Activated T-cell treated with anti-CD3 and anti-CD28 coated beads, Interleukin-2, amount 50 U/mL, for 72 hours (primary cell): ENCODE results near the gene CD46. TPM values are rescaled to one million over a fixed set of nuclear protein-coding genes. Genes with fewer than 3 reads are reported as not detected.

Source experiments
- ATAC-seq, 2 donors: fragments of 150-1000 bp; cut with Tn5 transposase; replicated peaks in 1 of 2; 2 replicates each; pipeline ENCODE4 v1.10.0; 2021; ENCODE audit warnings: moderate library complexity in 2 of 2, mild to moderate bottlenecking in 1 of 2
- DNase-seq, 2 donors: peaks; one replicate each; pipeline ENCODE4 v3.0.0; 2021 to 2022; ENCODE audit warnings: mixed read lengths in 1 of 2
- H3K27ac Mint-ChIP-seq: one replicate; pipeline ENCODE4 v1.8.0; 2022; ENCODE audit warnings: mild to moderate bottlenecking, moderate library complexity, mixed read lengths
- H3K27me3 Mint-ChIP-seq: one replicate; pipeline ENCODE4 v1.8.0; 2022; ENCODE audit warnings: low read depth, mixed read lengths
- H3K36me3 Mint-ChIP-seq, 2 donors: one replicate each; pipeline ENCODE4 v1.8.0; 2022; ENCODE audit warnings: mixed read lengths in 2 of 2, mild to moderate bottlenecking in 1 of 2; ENCODE audit not compliant: insufficient read depth in 2 of 2
- H3K4me1 Mint-ChIP-seq: one replicate; pipeline ENCODE4 v1.8.0; 2022; ENCODE audit warnings: low read depth, mixed read lengths
- H3K4me3 Mint-ChIP-seq, 2 donors: one replicate each; pipeline ENCODE4 v1.8.0; 2022; ENCODE audit warnings: mild to moderate bottlenecking in 2 of 2, mixed read lengths in 2 of 2, moderate library complexity in 2 of 2
- H3K9me3 Mint-ChIP-seq, 2 donors: one replicate each; pipeline ENCODE4 v1.8.0; 2022; ENCODE audit warnings: mixed read lengths in 2 of 2
- total RNA-seq, 2 donors: library from RNA; stranded (reverse); gene quantifications; one replicate each; pipeline ENCODE4 v1.2.3, GENCODE V29; 2022

CD46 gene
- total RNA-seq, 2 donors from 2014 or later, result 108 to 120 TPM

GRCh38 chr1:207815913-207816291 lies 64.0 kb downstream of the CD46 start:
- Mint-ChIP-seq H3K36me3 (peaks cover 7 to 15% of the 10 kb centered on the region in 2 donors), H3K4me3 (peak overlapping the region; percentile 54 to 55), H3K4me1 (peaks cover 55% of the 10 kb centered on the region), H3K27me3 (no peaks in the 10 kb centered on the region), H3K27ac (peak overlapping the region; percentile 97), H3K9me3 (no peaks in the 10 kb centered on the region)
- ATAC-seq (peak; percentile 90 to 92), DNase-seq (peak; percentile 67 to 71)

GRCh38 chr1:207817166-207817565 lies 65.3 kb downstream of the CD46 start:
- Mint-ChIP-seq H3K27ac (no peak overlapping the region), H3K36me3 (peaks cover 7 to 15% of the 10 kb centered on the region in 2 donors), H3K4me3 (no peak overlapping the region), H3K9me3 (no peaks in the 10 kb centered on the region), H3K27me3 (no peaks in the 10 kb centered on the region), H3K4me1 (peaks cover 58% of the 10 kb centered on the region)
- ATAC-seq (no peak), DNase-seq (no peak)

DNA sequence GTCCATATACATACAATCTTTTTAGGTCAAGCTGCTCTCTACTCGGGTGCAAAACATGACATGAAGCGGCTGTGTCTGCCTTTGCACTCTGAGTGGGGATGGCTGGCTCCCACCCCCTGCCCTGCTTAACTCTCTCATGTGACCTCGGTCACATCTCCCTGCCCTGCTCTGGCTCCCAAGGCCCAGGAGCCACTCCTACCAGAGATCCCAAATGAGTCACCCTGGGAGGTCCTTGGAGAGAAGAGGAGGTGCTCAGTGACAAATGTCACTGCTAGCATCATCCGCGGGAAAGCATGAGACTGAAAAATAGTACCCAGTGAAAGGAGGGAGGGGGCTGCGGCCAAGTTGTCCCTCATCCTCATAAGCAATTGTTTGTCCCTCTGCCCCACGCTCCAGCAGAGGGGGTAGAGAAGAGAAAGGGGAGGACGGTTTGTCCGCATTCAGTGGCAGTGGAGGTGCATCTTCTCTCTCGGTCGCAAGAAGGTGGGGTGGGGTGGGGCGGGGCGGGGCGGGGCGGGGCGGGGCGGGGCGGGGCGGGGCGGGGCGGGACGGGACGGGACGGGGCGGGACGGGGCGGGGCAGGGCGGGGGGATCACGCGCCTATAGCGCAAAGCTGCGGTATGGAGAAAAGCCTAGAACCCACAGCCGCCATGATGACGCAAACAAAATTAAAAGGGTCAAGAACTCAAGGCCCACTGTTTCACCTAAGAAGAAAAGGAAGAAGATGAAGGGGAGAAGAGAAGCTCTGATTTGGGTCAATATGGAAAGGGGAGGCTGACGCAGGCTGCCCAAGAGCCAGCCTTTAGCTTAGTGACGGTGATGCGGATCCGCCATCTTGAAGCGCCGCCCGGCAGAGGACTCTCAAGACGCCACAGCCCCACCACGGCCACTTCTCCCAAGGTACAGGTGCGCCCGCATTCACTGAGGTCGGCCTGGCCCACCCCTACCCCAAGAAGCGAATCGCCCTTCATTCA lies 66.2 kb downstream of the CD46 start:
- H3K4me3 Mint-ChIP-seq, result no peak overlapping the region
- ATAC-seq, result no peak
- peaks cover 11 to 18% of the 10 kb centered on the region in 2 donors for H3K36me3 Mint-ChIP-seq

GRCh38 chr1:207818971-207819451 lies 67.2 kb downstream of the CD46 start:
- ATAC-seq, result no peak
- peaks cover 72% of the 10 kb centered on the region for H3K4me1 Mint-ChIP-seq
- H3K27me3 Mint-ChIP-seq, result no peaks in the 10 kb centered on the region
- H3K4me3 Mint-ChIP-seq, result no peak overlapping the region
- no peak for DNase-seq
- no peak overlapping the region for H3K27ac Mint-ChIP-seq
- no peaks in the 10 kb centered on the region for H3K9me3 Mint-ChIP-seq
- peaks cover 14 to 18% of the 10 kb centered on the region in 2 donors for H3K36me3 Mint-ChIP-seq

More for the DNA sequence above, 66.2 kb downstream of the CD46 start:
- peaks cover 67% of the 10 kb centered on the region for H3K4me1 Mint-ChIP-seq
- DNase-seq, result no peak
- no peaks in the 10 kb centered on the region for H3K9me3 Mint-ChIP-seq
- H3K27ac Mint-ChIP-seq, result no peak overlapping the region
- no peaks in the 10 kb centered on the region for H3K27me3 Mint-ChIP-seq

DNA sequence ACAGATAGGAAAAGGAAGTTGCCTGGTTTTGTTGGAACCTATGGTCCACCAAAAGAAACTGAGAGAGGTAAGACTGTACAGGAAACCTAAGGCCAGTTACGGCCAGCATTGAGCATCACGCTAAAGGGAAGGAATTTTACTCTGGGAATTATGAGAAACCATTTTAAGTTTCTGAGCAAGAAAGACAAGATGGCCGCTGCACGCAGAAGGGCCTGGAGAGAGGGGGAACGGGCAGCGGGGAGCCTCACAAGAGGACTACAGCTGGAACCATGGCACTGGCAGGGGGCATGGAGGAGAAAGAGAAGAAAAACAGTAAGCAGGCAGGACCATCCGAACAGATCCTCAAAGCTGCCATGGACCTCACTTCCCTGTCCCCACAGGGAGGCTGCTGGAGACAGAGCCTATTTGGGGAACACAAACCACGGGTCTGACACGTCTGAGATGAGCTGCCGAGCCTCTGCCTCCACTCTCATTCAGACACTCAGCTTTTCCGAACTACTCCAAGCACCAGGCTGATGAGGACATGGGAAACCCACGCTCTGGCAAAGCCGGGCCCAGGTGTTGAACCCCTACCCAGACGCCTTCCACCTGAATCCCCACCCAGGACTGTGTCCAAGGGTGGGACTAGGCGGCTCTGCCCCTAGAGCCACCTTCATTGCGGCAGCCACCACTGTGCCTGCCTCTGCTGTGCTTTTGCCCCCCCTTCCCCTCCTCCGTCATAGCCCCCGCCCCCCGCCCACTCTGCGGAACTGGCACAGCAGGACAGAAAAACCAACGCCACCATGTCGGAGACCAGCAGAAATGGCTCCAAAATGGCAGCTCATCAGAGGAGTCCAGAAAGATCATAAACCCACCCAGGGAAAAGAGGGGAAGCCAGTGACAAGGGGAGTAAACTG lies 69.0 kb downstream of the CD46 start:
- Mint-ChIP-seq H3K27me3 (no peaks in the 10 kb centered on the region), H3K4me3 (peak overlapping the region in 1 of 2 donors; percentile 52), H3K9me3 (peaks cover 0 to 3% of the 10 kb centered on the region in 2 donors), H3K27ac (no peak overlapping the region), H3K4me1 (peaks cover 75% of the 10 kb centered on the region), H3K36me3 (peaks cover 10 to 16% of the 10 kb centered on the region in 2 donors)
- DNase-seq, result no peak
- ATAC-seq, result no peak

DNA sequence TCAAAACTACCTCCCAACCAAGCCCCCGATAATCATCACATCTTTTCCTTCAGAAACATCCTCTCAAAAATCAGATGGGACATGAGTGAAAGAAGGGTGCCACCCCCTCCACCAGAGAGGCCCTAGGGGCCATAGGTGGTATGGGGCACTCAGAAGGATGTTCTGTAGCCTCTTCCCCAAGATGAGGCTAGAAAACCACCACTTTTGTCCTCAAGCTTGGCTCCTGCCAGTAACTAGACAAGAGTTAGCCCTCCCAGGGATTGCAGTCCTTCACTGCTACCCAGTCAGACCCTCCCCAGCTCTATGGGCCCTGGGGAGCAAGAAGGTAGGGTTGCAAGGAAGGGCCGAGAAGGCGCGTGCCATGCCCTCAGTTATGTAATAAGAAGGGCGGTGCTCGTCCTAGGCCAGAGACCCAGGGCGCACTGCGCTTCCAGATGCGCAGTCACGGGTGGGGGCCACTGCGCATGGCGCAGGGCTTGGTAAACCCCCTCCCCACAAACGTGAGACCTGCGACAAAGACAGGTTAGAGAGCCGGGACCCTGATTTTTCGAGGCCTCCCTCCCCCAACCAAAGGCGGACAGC lies 69.7 kb downstream of the CD46 start:
- H3K9me3 Mint-ChIP-seq, result peaks cover 0 to 3% of the 10 kb centered on the region in 2 donors
- no peak overlapping the region for H3K27ac Mint-ChIP-seq
- ATAC-seq, result no peak
- H3K4me1 Mint-ChIP-seq, result peaks cover 75% of the 10 kb centered on the region
- peak overlapping the region in 1 of 2 donors; percentile 83 for H3K4me3 Mint-ChIP-seq
- H3K36me3 Mint-ChIP-seq, result peaks cover 10 to 13% of the 10 kb centered on the region in 2 donors
- no peak for DNase-seq
- H3K27me3 Mint-ChIP-seq, result no peaks in the 10 kb centered on the region

DNA sequence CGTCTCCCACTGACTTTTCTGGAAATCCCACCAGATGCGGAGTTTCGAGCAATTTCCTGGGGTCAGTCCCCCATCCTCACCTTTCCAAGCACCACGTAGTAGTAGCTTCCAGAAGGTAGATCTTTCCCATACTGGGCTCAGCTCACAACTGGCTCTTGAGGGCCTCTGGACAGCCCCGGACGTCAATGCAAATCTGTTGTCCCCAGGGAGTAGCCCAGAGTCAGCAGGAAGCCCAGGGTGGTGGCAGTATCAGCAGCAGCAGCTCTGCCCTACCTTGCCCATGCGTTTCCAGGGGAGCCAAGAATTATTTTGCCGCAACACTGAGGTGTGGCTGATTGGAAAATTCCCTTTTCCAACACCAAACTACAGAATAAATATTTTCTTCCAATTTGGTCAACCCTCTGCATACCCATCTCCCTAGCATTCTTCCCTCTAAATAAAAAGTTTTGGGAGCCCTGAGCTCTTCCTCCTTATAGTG lies 70.3 kb downstream of the CD46 start:
- ATAC-seq (no peak), DNase-seq (no peak)
- H3K9me3 Mint-ChIP-seq, result peaks cover 0 to 3% of the 10 kb centered on the region in 2 donors
- H3K27me3 Mint-ChIP-seq, result no peaks in the 10 kb centered on the region
- H3K4me3 Mint-ChIP-seq, result peak overlapping the region; percentile 80 to 83
- H3K36me3 Mint-ChIP-seq, result peaks cover 10 to 11% of the 10 kb centered on the region in 2 donors
- H3K4me1 Mint-ChIP-seq, result peaks cover 75% of the 10 kb centered on the region
- peak overlapping the region; percentile 86 for H3K27ac Mint-ChIP-seq

GRCh38 chr1:207822602-207823451 lies 71.0 kb downstream of the CD46 start:
- H3K9me3 Mint-ChIP-seq, result peaks cover 0 to 3% of the 10 kb centered on the region in 2 donors

DNA sequence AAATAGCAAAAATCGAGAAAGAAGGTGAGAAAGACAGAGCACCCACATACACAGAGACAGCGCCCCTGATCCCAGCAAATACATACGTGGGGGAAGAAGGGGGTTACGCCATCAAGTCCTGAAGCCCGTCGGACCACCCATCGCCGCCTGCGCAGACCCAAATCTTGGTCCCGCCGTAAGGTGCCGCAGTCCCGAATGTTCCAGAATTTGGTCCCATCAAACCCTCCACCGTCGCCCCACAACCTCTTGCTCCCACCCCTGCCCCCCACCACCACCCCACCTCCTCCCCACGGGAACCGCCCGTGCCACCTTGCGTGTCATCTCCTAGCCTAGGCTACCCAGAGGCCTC lies 71.7 kb downstream of the CD46 start:
- Mint-ChIP-seq H3K36me3 (peaks cover 8 to 10% of the 10 kb centered on the region in 2 donors), H3K4me3 (peak overlapping the region; percentile 80 to 83), H3K27me3 (no peaks in the 10 kb centered on the region), H3K4me1 (peaks cover 84% of the 10 kb centered on the region), H3K9me3 (peaks cover 0 to 3% of the 10 kb centered on the region in 2 donors), H3K27ac (peak overlapping the region; percentile 94)
- ATAC-seq (no peak), DNase-seq (no peak)

More at GRCh38 chr1:207822602-207823451, 71.0 kb downstream of the CD46 start:
- Mint-ChIP-seq H3K36me3 (peaks cover 9 to 10% of the 10 kb centered on the region in 2 donors), H3K4me3 (peak overlapping the region; percentile 80 to 83), H3K27me3 (no peaks in the 10 kb centered on the region), H3K27ac (peak overlapping the region; percentile 86), H3K4me1 (peaks cover 77% of the 10 kb centered on the region)
- DNase-seq (peak; percentile 70 to 77), ATAC-seq (peak; percentile 16 to 54)

DNA sequence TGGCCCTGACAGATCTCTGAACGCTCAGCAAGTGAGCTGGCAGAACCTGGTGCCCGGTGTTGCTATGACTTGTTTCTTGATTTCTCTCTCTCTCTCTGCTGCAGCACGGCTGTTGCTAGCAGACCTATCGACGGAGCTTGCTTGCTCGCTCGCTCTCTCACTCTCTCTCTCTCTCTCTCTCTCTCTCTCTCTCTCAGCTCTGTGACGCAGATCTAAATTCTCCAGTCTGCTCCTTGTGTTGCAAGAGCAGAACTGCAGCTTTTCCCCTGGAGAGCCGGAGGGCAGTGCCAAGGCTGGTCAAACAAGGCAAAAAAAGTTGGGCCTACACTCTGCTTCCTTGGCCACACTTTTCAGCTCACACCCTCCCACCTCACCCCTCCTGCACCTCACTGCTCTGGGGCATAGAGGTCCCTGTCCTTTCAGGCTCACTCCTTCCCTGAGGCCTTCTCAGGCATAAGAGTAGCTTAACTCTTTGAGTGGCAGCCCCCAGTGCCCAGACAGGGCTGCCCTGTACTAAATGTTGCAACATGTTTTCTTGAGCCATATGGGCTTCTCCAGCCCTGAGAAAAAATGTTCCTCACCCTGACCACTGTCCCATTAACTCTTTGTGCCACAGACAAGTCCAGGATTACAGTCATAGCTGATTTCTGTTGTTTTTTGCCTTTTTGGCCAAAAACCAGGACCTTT lies 72.2 kb downstream of the CD46 start:
- ATAC-seq (peak; percentile 73 to 74), DNase-seq (peak; percentile 78 to 87)
- peaks cover 0 to 3% of the 10 kb centered on the region in 2 donors for H3K9me3 Mint-ChIP-seq
- peak overlapping the region; percentile 94 for H3K27ac Mint-ChIP-seq
- H3K36me3 Mint-ChIP-seq, result peaks cover 8 to 10% of the 10 kb centered on the region in 2 donors
- no peaks in the 10 kb centered on the region for H3K27me3 Mint-ChIP-seq
- peak overlapping the region; percentile 80 to 83 for H3K4me3 Mint-ChIP-seq
- H3K4me1 Mint-ChIP-seq, result peaks cover 89% of the 10 kb centered on the region

GRCh38 chr1:207824691-207825408 lies 73.0 kb downstream of the CD46 start:
- H3K27me3 Mint-ChIP-seq, result no peaks in the 10 kb centered on the region
- DNase-seq, result peak; percentile 25 to 35

More at GRCh38 chr1:207824691-207825408, 73.0 kb downstream of the CD46 start:
- Mint-ChIP-seq H3K36me3 (peaks cover 8 to 10% of the 10 kb centered on the region in 2 donors), H3K9me3 (peaks cover 0 to 3% of the 10 kb centered on the region in 2 donors), H3K4me1 (peaks cover 91% of the 10 kb centered on the region), H3K4me3 (peak overlapping the region; percentile 80 to 83), H3K27ac (peak overlapping the region; percentile 94)
- ATAC-seq, result no peak
